GM21526 (cell line): ENCODE measurements around the gene TMC6.

Experiments
- ATAC-seq: cut with Tn5 transposase; IDR thresholded peaks from one replicate; pipeline ENCODE4 v1.9.1; 2021; ENCODE audit warnings: moderate library complexity; ENCODE audit not compliant: unreplicated experiment, low FRiP score

The TMC6 gene

DNA sequence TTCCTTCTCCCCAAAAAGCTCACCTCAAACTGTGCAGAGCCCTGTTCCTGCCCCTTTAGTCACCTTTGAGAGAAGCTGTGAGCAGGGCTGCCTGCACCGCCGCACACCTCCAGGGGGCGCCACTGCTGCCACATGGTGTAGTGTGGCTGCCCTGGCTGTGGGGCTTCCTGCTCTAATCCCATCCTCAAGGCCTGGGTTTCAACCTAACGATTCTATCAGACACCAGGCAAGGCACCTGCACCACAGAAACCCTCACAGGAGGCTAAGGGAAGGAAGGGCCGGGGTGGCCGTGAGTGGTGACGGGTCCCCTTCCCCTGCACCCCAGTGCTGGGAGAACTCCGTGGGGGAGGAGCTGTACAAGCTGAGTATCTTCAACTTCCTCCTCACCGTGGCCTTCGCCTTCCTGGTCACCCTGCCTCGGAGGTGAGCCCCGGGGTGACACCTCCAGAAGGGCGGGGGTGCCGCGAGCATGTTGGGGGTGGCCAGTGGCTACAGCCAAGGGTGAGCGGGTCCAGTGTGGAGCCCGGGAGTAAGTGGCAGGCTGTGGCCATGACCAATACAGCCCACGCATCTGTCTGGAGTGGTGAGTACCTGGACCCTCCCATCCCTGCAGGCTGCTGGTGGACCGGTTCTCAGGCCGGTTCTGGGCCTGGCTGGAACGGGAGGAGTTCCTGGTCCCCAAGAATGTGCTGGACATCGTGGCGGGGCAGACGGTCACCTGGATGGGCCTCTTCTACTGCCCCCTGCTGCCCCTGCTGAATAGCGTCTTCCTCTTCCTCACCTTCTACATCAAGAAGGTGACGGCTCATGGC is 9.0 kb upstream of the TMC6 start:
- ATAC-seq: no peak

DNA sequence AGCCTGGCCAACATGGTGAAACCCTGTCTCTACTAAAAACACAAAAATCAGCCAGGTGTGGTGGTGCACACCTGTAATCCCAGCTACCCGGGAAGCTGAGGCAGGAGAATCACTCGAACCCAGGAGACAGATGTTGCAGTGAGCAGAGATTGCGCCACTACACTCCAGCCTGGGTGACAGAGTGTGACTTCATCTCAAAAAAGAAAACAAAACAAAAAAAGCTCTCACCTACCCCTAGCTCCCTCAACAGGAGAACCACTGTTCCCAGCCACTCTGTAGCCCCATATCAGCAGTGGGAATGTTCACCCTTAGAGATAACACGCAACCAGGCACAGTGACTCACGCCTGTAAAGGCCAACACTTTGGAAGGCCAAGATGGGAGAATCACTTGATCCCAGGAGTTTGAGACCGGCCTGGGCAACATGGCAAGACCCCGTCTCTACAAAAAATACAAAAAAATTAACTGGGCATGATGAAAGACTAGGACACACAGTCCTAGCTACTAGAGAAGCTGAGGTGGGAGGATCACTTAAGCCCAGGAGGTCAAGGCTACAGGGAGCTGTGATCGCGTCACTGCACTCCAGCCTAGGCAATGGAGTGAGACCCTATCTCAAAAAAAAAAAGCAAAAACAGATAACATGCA is 7.4 kb upstream of the TMC6 start:
- ATAC-seq: no peak

DNA sequence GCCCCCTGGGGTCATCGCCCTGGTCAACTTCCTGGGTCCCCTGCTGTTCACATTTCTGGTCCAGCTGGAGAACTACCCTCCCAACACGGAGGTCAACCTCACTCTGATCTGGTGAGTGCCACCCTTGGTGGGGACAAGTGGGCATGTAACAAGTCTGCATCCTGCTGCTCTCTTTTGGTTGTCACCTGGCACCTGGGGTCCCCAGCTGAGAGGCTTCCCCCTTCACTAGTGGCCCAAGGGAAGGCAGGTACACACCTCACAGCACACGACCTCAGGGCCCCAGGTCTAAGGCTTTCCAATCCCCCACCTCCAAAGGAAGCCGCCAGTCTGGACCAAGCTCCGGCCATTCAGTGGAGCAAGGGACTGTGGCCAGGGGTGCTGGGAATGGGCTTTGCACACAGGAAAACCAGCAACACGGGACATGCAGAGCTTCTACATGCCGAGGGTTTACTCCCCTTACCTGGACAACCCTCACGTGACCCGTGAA is 6.4 kb upstream of the TMC6 start:
- no peak for ATAC-seq

GRCh38 chr17:78133971-78134898 is 5.7 kb upstream of the TMC6 start:
- ATAC-seq: no peak

DNA sequence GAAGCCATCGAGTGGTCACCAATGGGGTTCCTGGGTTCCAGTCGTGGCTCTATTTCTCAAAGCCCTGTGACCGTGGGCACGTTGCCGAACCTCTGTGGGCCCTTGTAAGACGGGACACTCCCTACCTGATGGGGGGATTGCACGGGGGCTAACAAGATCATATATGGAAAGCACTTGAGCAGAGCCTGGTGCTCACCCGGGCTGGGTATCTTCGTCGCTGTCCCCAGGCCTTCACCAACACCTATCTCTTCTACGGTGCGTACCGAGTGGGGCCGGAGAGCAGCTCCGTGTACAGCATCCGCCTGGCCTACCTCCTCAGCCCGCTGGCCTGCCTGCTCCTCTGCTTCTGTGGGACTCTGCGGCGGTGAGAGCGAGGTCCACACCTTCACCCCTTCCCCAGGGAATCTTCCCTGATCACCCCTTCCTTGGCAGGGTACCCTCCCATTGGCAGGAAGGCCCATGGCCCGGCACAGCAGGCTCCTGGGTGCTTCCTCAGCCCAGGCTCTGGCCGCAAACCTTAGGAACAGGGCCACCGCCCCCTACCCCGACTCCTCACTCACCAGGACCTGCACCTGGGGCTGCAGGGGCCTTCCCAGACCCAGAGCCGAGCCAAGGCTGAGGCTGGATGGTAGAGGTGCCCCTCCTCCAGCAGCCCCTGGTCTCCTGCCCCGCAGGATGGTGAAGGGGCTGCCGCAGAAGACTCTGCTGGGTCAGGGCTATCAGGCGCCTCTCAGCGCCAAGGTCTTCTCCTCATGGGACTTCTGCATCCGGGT is 4.8 kb upstream of the TMC6 start:
- no peak for ATAC-seq

DNA sequence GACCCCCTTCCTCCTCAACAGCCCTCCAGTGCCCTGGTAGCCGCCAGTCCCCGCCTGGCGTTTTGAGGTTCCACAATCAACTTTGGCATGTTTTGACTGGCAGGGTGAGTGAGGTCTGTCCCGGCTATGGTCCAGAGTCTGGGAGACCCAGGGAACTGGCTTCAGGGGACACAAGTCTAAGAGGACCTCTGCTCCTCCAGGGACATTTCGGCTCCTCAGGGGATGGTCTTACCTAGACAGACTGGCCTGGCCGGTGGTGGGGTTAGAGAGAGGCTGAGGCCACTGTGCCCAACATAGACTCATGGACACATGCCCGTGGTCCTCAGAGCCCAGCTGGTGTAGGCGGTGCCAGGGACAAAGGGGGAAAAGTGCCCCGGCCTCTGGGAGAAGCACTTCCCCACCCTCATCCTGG is 4.2 kb upstream of the TMC6 start:
- ATAC-seq: no peak

DNA sequence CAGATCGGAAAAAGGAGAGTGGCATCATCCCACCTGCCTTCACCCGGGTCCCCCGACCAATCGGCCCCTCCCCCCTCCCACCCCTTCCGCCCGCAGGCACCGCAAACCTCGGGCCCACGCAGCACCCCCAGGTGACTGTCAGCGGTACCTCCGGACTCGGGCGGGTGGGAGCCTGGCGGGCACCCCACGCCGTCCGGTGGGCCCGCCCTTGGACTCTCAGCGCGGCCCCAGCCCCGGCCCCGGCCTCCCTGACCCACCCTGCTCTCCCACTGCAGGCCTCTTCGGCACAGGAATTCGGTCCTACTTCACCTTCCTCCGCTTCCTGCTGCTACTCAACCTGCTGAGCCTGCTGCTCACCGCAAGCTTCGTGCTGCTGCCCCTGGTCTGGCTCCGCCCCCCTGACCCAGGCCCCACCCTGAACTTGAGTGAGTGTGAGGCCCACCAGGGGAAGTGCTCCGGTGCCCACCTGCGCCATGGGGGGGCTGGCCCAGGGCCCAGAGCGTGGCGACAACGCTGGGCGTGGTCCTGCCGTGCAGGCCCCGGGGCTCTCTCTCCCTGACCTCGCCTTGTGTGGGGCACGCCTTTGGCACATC is 3.6 kb upstream of the TMC6 start:
- ATAC-seq: no peak

DNA sequence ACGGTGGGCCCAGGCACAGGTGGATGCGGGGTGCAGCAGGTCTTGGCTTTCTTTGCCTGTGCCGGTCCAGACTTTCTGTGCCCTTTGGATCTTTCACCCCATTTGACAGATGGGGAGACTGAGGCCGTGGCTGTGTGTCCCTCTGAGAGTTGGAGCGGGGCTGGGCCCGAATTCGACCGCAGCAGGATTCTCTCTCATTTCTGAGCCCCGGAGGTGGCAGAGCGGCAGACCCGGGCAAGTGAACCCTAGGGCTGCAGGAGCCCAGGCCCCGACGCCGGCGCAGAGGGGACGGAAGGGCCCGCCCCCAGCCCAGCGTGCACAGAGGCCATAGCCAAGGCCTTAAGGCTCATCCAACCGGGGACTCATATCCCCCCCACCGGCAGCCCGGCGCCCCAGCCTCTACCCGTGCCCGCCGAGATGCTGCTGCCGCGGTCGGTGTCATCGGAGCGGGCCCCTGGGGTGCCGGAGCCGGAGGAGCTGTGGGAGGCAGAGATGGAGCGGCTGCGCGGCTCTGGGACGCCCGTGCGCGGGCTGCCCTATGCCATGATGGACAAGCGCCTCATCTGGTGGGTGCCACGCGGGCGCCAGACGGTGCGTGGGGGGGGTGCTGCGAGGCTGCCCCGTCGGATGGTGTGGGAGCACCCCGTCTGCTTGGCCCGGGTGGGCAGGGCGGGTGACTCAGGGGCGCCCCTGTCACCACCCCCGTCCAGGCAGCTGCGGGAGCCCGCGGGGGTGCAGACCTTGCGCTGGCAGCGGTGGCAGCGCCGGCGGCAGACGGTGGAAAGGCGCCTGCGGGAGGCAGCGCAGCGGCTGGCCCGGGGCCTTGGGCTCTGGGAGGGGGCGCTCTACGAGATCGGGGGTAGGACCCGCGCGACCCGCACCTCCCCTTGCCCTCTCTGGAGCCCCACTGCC is 2.9 kb upstream of the TMC6 start:
- no peak for ATAC-seq

DNA sequence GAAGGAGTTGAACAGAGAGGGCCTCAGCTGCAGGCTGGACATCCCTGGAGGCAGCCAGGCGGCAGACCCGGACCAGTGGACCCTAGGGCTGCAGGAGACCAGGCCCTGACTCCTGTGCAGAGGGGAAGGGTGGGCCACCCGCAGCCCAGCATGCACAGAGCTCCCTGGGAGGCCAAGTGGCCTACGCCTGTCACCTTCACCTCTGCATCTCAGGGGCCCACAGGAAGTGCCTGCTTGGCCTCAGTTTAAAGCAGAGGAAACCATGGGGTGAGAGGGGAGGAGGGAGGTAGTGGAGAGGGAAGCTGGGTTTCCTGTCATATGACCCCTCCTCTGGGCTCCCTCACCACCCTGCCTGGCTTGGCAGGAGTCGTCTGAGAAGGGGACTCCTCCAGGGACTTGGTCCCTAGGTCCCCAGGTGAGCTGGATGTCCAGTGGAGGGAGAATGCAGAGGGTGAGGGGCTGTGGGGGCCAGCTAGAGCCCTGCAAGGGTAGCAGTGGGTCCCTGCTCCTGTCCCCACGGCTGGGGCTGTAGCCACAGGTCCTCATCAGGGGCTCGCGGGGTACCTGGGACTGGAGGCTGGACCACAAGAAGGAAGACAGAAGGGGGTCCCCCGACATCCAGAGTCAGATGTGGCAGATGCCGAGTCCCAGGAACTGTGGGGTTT is 2.0 kb upstream of the TMC6 start, which contains the start of gene TMC8:
TSS of gene TMC8 (plus strand) at position 335 of the 665 bp plus-strand sequence. CDS start 818 bp downstream, outside the sequence.
- no peak for ATAC-seq

GRCh38 chr17:78130090-78130436 is 1.5 kb upstream of the TMC6 start:
- ATAC-seq: no peak

DNA sequence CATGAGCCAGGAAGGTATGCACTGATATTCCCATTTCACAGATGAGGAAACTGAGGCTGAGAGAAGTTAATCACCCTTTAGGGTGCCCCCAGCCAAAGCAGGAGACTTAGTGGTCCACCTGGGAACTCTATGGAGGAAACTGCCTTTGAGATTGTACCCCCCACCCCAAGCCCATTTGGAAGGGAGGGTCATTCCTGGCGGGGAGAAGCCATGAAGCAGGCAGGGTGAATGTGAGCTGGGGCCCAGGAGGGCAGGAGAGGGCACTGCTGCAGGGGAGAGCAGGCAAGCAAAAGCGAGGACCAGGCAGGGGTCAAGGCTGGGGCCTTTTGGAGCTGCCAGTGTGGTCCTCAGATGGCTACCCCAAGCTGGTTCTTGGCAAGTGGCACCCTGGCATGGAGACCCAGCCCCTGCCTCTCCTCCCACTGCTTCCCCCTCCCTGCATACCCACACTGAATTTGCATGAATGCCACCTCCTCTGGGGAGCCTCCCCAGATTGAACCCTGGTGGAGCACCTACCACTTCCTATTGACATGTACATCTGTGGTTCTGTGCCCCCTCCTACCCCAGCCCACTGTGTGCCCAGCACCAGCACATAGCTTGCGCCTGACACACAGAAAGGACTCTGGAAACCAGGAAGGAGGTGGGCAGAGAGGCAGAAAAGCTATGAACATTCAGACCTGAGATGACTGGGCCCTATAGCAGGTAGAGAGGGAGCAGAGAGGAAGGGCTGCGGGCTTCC is 965 bp upstream of the TMC6 start:
- no peak for ATAC-seq

DNA sequence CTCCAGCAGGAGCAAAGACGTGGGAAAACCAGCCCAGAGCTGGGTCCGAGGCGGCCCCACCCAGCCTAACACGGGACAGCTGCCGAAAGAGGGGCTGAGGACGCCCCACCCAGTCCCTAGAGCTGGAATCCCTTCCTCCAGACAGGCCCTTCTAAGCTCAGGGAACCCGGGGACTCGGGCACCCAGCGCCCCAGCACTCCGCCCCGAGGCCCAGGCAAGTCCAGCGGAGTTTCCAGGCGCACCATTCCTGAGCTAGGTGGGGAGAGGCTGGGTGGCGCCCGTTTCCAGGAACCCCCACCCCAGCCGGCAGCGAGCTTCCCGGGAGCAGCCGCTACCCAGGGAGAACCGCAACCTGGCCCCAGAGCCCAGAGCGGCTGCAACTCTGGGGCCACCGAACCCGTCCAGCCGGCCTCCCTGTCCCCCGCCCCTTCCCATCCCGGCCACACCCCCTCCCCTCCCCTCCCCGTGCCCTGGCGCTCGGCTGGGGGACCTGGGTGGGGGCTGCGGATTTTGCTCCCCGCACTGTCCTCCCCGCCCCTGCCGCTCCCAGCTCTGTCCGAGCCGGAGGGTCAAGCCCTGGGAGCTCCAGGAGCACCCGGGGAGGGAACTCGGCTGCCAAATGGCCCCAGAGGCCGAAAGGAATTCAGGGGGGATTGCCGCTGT is 536 bp downstream of the TMC6 start:
- ATAC-seq: no peak

DNA sequence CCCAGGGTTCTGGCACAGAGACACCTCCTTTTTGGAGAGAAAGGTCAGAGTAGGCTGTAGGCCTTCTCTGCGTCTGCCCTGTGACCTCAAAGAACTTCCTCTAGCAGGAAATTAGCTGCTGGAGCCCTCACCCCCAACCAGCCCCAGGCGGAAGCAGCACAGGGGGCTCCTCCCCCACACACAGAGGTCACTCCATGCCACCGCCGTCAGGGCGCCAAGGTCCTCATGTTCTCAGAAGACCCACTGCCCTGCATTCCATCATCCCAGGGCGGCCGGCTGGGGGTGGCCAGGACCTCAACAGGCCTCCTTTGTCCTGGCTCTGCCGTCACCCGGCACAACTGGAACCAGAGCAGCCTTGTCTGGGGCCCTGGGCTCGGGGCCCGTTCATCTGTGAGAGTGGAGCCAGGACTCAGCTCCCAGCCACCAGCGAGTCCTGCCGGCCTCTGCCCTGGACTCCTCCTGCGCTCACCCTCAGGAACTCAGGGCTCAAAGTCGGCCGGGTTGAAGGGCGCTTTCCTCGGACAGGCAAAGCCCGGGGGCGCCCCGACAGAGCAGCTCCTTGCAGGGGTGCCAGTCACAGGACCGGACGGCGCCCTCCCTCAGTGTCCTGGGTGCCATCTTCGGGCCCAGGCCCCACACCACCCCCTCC is 1.2 kb downstream of the TMC6 start:
- no peak for ATAC-seq

DNA sequence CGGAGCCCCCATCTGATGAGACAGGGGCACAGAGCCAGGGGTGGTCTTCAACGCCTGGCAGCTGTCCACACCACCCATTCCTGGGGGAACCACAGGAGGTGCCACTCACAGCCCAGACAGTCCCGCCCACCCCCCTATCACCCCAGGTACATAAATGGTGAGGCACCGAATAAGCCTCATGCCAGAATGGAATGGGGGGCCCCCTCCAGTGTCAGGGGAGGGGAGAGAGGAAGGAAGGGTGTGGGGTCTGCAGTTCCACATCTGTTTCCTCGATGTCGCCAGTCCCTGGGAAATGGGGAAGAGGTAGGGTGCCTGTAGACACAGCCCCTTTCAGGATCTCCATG is 1.7 kb downstream of the TMC6 start:
- no peak for ATAC-seq

DNA sequence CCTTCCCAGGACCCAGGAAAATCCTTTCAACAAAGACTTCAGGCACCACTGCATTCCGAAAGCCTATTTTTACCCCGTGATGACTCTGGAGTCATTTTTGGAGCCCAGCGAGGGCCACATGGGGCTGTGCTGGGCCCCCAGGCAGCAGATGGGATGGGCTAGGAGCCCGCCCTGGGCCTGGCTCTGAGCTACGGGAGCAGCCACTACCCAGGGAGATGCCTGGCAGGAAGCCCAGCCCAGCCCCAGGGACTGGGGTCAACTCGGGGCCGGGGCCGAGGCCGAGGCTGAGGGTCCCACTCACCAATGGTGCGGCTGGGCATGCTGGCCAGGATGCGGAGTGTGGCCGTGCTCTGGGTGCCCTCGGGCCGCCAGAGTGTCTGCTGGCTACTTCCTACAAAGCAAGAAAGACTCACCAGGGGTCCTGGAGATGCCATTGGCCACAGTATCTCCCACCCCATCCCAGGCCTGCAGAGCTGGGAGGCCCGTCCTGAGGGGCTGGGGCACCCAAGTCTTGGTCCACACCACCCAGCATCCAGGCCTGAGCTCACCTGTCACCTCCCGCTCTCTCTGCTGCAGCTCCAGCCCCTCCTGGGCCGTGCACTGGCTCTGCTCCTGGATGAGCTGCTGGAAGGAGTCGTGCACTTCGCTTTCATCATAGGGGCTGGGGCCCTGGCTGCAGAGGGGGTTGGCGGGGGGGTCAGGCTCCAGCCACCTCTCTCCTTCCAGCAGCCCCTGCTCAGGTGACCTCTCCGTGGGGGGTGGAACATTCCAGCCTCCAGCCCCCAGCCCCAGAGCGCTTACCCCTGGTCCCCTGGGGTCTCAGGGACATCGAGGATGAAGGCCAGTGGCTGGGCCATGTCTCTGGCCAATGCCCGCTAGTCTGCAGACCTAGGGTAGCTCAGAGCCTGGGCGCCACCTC is 2.3 kb downstream of the TMC6 start:
- ATAC-seq: no peak
